GM13976 (cell line): Measurements from ENCODE around the gene SLC38A8.

Experiments
- DNase-seq: peaks from one replicate; pipeline ENCODE4 v3.0.0; 2012; ENCODE audit warnings: low spot score
- in situ Hi-C: fragments of 300-500 bp; cut with MboI; formaldehyde crosslinking; loops from one replicate; pipeline ENCODE4 v1.12.0; 2022; ENCODE audit warnings: low sequenced_read_pairs, mixed read lengths, inconsistent platforms; ENCODE audit not compliant: unreplicated experiment
- TF ChIP-seq, protein P1 (sequence below): IDR thresholded peaks from 2 replicates; pipeline ENCODE4 v1.5.1; 2012; ENCODE audit warnings: borderline replicate concordance, mild to moderate bottlenecking; ENCODE audit not compliant: insufficient read depth; ENCODE audit errors: extremely low read depth, missing control alignments, control extremely low read depth

The SLC38A8 gene

DNA sequence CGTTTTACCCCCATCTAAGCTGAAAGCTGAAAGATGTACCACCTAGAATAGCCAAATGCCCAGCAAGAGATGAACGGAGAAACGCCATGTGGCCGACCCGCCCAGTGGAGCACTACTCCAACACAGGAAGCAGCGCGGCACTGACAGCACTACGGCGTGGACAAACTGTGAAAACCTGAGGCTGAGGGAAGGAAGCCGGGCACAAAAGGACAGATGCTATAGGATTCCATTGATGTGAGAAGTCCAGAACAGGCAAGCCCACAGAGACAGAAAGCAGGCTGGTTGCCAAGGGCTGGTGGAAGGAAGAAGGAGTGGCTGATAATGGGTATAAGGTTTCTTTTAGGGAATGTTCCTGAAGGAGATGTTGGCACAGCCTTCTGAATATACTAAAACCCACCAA lies 29.4 kb upstream of the SLC38A8 start:
- no peak for DNase-seq
- TF ChIP-seq, protein P1, sequence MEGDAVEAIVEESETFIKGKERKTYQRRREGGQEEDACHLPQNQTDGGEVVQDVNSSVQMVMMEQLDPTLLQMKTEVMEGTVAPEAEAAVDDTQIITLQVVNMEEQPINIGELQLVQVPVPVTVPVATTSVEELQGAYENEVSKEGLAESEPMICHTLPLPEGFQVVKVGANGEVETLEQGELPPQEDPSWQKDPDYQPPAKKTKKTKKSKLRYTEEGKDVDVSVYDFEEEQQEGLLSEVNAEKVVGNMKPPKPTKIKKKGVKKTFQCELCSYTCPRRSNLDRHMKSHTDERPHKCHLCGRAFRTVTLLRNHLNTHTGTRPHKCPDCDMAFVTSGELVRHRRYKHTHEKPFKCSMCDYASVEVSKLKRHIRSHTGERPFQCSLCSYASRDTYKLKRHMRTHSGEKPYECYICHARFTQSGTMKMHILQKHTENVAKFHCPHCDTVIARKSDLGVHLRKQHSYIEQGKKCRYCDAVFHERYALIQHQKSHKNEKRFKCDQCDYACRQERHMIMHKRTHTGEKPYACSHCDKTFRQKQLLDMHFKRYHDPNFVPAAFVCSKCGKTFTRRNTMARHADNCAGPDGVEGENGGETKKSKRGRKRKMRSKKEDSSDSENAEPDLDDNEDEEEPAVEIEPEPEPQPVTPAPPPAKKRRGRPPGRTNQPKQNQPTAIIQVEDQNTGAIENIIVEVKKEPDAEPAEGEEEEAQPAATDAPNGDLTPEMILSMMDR: no peak
- in situ Hi-C loops: loop anchor here (25.0 kb wide), 1 partner anchor 110 kb away; the partner anchor contains the start of genes NECAB2 and OSGIN1

DNA sequence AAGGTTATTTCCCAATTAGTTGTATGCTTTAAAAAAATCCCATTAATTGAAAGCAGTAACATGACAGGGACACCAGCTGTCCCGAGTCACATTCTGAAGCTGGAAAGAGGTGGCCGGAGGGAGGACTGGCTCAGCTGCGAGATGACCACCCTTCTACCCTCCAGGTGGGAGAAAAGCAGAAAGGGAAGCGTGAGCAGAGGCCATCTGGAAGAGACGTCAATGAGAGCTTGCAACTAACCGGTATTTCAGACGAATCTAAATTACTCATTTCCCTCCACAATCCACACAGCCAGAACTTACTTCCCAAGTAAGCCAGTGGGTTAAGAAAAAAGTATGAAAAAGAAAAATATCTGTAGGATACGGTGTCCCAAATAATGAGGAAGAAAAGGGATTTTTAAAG lies 28.5 kb upstream of the SLC38A8 start:
- TF ChIP-seq, protein P1: no peak
- in situ Hi-C loops: loop anchor here (25.0 kb wide), 1 partner anchor 109 kb away; the partner anchor contains the start of genes NECAB2 and OSGIN1
- DNase-seq: no peak

DNA sequence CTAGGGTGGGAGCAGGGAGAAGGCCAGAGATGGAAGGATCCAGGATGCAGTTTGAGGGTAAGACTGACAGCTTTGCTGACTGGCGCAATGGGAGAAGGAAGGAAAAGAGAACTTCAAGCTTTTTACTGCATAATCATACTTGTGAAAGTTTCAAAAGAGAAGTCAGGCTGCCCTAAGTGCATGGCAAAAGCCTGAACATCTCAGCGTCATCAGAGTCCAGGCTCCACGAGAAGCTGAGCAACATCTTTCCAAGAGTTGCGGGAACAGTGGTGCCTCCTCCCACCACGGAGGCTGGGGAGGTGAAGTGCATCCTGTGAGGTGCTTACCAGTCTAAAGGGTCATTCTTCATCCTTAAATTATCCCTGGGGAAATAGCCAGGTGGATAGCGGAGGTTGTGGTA lies 26.9 kb upstream of the SLC38A8 start:
- TF ChIP-seq, protein P1: no peak
- in situ Hi-C loops: loop anchor here (25.0 kb wide), 1 partner anchor 107 kb away; the partner anchor contains the start of genes NECAB2 and OSGIN1
- DNase-seq: no peak

DNA sequence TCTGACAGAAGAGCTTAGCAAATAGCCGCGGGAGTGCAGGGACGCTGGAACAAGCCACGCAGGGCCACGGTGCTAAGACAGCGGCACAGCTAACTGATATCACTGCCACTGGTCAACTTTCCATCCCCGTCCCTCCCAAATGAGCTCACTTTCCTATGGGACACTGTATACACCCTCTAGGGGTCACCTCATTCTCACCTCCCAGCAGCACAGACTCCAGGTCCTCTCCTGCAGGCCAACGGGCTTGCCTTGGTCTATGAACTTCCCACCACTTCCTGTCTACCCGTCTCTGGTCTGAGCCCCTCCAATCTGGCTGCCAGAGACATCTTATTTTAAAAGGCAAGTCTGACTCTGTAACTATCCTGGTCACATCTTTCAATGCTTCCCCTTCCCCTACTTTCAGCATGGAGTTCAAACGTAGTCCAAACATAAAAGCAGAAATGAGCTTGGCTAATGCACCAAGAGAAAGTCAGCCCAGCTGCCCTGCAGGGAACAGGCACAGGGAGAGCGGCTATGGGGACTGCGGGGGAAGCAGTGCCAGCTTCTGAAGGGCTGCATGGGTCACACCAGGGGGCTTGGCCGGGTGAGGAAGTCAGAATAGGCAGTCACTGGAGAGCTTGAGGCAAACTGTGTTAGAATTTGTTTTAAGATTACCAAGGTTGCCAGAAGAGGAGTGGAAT lies 26.3 kb upstream of the SLC38A8 start:
- TF ChIP-seq, protein P1: no peak
- no peak for DNase-seq
- in situ Hi-C loops: loop anchor here (25.0 kb wide), 1 partner anchor 107 kb away; the partner anchor contains the start of genes NECAB2 and OSGIN1

DNA sequence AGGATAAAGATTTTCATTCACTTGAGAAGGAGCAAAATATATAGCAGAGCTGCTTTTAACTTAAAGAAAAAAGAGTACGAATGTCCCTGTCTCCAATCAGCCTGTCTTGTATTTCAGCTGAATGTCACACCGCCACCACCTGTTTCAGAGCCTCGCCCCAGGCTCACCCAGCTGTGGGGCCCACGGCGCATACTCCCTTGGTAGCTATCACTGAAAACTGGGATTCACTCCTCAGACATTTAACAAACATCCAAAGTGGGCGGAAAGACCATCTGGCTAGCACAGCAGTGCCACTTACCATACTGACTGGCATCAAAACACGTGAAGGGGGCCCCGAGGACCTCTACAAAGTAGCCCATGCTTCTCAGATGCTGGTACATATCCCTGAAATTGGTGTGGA lies 25.4 kb upstream of the SLC38A8 start:
- DNase-seq: no peak
- TF ChIP-seq, protein P1: no peak
- in situ Hi-C loops: loop anchor here (25.0 kb wide), 1 partner anchor 106 kb away; the partner anchor contains the start of genes NECAB2 and OSGIN1

DNA sequence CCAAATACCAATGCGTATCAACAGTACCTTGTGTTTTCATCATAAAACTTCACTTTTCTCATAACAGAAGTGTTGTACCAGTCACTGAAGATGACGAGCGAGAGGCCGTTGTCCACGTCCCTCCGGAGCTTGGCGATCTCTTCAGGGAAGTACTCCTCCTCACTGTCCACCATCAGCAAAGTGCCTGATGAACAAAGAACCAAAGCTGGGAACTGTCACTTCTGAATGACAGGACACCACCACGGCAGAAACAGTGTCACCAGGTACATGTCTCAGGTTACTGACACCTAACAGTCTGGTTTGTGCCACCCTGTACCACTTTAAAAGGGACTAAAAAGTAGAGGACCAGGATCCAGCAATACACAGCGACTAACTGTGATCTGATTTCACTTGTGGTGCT lies 25.0 kb upstream of the SLC38A8 start:
- TF ChIP-seq, protein P1: no peak
- in situ Hi-C loops: loop anchor here (25.0 kb wide), 1 partner anchor 105 kb away; the partner anchor contains the start of genes NECAB2 and OSGIN1
- no peak for DNase-seq
